Stimulated activated CD4-positive, alpha-beta T cell treated with anti-CD3 and anti-CD28 coated beads, Interleukin-4, amount 100 ng/mL, for 1 hour (primary cell): ENCODE measurements around the gene BLOC1S3.

Experiments used
- DNase-seq: peaks from one replicate; pipeline ENCODE4 v3.0.0-alpha.2; 2020

Gene BLOC1S3, protein sequence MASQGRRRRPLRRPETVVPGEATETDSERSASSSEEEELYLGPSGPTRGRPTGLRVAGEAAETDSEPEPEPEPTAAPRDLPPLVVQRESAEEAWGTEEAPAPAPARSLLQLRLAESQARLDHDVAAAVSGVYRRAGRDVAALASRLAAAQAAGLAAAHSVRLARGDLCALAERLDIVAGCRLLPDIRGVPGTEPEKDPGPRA

DNA sequence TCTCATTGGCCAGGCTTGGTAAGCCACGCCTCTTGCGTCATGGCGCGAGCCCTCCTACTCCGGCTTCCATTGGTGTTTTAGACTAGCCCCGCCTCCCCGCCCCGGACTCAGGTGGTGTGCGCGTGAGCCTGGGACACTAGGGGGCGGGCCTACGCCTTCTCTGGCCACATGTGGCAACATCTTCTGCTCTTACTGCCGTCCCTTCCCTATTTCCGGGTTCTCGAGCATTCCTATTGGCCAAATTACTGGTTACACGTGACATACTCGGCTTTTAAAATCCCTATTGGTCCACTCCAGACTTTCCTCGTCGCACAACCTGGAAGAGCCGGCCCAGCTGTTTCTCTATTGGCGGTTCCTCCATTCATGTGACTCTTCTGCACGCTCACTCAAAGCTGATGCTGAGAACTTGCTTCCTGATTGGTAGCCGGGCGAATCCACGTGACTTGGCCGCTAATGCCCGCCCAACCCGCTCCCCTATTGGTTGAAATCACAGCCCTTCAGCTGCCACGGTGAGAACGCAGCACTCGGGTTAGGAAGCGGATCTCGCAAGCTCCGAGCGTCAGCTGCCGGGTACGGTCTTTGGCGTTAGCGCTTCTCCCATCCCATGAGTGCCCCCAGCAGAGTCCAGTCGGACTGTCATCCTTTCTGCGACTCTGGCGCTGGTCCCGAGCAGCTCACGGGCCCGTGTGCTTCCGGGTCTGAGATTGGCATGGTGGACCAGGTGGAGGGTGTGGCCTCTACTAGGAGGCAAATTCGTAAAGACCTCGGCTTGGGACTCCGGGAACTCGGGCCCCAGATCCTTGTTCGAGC lies at the start of gene BLOC1S3:
Gene BLOC1S3, plus strand, starts transcription at position 523 of the 810 bp plus-strand sequence. CDS start 513 bp downstream, outside the sequence.
- DNase-seq: peak; percentile 100

DNA sequence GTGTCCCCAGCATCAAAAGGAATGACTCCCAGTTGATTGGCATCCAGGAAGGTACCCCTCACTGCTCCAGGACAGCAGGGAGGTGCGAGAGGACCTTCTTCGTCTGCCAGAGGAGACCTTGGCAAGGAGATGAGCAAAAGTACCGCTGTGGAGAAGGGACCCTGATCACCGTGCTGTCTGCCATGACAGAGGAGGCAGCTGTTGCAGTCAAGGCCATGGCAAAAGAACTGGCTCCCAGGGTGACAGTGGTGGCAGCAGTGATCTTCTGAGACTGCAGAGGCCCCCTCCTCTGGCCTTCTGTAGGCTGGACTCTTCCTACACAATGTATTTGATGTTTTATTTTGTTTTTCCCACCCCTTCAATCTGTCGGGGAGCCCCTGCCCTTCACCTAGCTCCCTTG lies 49.8 kb upstream of the BLOC1S3 start:
- DNase-seq: no peak

DNA sequence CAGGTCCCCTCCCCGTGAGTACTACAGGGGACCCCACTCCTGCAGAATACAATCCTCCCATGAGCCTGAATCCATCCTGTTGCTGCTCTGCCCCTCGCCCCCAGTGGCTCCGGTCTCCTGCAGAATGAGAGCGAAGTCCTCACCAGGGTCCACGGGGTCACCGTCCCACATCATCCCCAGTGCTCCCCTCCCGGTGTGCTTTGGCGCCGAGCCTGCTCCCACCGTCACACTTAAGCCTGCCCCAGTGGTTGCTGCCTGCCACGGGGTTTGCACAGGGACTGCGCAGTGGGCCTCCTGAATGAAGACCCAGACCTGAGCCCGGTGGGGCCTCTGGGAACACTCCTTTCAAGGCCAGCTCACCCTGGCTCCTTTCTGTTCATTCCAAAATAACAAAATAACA lies 48.3 kb upstream of the BLOC1S3 start:
- DNase-seq: no peak

DNA sequence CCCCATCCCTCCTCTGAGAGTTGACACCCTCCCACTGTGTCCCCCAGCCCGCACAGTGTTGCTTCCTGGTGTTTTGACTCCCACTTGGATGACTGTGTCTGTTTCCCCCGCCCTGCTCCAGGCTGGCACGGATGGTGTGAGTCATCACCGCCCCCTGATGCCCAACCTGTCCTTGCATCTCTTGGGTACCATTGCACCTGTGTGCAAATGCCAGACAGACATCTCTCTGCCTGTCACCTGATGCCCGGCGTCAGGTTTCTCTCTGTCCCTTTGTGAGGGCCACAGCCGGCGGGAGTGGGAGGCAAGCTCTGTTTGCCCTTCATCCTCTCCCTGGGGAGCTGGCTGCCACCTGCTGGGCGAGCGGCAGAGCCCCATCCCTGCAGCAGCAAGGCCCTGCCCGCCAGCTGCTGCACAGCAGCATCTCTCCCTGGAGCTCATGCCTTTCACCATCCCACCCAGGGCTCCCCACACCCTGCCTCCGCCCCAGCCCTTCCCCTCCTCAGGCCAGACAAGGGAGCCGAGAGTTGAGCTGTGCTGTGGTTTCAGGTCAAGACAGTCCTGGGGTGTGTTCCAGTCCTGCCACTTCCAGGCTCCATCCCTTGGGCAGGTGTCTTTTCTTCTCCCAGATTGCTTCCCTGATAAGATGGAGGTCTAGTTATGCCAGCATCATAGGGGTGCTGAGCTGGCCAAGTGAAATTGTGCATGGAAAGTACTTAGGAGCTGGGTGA lies 47.5 kb upstream of the BLOC1S3 start:
- DNase-seq: no peak

DNA sequence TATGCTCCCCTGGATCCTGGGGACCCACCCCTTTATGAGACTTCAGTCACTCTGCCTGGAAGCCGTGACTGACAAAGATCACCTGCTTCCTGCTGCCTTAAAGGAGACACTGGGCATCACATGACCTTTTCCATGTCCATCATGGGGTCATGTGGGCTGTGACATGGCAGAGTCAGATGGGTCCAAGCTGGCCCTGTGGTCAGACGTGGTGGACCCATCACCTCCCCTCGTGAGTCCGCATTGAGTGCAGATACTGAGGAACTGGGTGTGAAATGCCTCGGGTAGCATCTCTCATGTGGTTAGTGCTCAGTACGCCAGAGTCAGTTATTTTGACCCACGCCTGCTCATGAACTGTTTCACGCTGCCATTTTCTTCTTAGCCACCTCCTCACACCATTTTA lies 44.9 kb upstream of the BLOC1S3 start:
- DNase-seq: no peak

DNA sequence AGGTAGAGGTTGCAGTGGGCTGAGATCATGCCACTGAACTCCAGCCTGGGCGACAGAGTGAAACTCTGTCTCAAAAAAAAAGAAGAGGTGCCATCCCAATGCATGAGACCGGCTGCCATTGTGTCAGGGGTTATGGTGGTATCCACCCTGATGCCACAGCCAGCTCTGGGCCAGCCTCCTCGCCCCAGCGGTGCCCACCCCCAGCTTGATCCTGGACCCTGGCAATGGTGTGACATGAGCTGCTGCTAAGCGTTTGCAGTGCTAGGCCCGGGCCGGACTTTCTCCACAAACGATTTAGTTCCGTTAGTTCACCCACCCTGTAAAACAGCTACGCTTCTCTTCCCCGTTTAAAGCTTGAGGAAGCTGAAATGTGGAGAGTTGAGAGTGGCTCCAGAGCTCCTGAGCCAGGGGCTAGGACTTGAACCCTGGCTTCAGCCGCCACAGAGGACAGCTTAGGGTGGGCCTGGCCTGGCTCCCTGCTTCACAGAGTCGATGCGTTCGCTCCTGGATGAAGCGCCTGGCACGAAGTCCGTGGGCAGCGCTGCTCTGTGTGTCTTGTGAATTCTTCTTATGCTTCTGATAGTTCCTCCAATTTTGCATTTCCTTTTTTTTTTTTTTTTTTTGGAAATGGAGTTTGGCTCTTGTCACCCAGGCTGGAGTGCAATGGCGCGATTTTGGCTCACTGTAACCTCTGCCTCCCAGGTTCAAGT lies 43.3 kb upstream of the BLOC1S3 start:
- DNase-seq: no peak

DNA sequence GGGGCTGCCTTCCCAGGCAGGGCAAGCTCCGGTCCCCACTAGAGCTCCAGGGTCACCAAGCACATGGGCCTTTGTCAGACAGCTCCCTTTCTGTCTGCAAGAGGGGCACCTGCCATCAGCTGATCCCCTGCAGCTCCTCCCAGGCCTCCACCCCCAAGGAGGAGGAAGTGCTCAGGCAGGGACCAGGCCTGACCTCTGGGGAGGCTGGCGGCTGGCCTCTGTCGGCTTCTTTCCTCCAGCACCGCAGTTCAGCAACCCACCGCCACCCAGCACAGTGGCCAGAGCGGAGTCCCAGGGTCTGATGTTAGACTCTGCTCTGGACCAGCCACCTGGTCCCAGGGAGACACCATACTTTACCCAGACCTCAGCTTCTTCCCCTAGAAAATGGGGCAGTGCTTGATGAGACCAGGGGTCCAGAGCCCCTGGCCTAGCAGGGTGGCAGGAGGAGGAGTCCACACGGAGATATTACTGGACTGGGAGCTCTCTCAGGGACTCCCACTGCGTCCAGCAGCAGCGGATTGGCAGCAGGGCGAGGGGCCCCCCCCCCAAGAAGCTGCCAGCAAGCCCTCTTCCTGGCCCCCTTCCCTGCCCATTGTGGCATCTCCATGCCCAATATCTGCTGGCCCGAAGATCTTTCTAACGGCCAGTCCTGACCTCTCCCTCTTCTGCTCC lies 41.9 kb upstream of the BLOC1S3 start:
- DNase-seq: no peak

DNA sequence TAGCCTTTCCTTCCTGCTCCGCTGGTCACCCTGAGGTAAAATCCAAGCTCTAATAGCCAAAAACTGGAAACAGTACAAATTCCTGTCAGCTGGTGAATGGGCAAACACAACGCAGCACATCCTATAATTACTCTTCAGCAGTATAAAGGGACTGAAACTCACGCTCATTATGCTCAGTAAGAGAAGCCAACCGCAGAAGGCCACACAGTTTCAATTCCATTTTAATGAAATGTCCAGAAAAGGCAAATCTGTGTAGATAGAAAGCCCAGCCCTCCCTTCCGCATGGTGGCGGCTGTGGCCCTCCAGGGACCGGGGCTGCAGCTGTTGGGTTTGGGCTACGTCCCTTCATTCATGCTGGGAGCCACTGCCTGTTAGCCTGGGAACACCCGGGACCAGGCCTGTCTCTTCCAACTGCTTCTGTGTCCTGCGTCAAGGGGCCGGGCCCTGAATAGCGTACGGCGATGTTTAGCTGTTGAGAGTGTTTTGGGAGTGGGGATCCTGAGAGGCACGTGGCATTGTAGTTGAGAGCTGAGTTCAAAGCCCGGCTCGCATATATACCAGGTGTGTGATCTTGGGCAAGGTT lies 41.3 kb upstream of the BLOC1S3 start:
- DNase-seq: no peak

DNA sequence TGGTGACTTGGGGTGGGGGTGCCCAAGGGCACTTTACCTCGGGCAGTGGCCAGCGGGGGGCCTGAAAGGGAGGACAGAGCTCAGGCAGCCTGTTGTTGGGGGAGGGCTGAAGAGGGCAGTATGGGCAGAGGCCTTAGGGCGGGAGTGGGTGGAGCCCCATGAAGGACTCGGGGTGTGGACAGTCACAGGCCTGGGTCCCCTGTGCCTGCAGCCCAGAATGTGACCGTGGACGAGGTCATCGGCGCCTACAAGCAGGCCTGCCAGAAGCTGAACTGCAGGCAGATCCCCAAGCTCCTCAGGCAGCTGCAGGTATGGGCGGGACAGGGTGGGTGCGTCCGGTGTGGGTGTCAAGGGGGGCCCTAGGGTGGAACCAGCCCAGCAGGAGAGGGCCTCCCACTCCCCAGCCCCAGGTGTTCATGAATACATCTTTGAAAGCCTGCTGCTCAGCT lies 40.3 kb upstream of the BLOC1S3 start:
- no peak for DNase-seq

DNA sequence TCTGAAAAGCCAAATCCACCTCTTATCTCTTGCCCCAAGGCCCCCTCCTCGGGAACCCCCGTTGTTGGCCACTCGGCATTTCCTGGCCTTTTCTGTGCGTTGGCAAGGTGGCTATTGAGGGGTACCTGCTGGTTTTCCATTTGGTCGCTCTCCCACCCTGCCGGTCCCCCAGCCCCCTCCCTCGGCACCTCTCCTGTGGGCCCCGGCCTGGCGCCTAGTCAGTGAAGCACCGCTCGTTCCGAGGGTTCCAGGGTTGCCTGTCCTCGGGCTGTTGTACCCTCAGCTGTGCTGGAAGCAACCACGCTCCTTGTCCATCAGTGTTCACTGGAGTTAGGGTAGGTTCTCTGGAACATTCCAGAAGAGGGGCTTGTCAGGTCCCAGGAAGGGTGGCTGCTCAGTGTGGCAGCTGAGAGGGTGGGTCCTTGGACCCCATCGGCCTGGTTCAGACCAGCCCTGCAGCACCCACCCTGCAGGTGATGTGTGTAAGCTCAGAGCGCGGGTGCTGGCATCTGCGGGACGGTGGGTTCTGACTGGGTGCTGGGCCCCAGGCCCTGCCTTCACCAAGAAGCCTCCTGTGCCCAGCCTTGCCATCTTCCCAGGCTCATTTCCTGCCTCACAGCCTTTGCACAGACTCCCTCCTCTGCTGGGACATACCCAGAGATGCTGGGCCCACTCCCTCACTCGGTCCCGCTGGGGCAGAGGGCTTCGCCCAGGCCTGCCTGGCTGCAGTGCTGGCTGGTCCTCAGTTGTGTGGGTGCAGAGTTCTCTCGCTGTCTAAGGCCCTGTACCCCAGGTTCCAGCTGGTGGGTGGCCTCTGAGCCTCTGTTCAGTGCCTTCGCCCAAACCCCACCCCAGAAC lies 39.1 kb upstream of the BLOC1S3 start:
- DNase-seq: no peak

DNA sequence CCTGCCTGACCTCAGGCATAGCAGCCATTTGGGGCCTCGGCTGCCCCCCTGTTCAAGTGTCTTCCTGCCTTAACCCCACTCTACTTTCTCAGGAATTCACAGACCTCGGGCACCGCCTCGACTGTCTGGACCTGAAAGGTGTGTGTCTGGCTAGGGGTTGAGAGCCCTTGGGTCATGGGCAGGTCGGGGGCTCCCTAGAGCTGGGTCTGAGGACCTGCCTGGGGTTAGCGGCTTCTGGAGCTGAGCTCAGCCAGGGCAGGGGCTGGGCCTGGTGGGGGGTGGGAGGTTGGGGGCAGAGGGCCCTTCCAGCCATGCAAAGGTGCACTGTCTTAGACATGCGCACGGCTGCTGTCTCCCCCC lies 38.5 kb upstream of the BLOC1S3 start:
- no peak for DNase-seq

DNA sequence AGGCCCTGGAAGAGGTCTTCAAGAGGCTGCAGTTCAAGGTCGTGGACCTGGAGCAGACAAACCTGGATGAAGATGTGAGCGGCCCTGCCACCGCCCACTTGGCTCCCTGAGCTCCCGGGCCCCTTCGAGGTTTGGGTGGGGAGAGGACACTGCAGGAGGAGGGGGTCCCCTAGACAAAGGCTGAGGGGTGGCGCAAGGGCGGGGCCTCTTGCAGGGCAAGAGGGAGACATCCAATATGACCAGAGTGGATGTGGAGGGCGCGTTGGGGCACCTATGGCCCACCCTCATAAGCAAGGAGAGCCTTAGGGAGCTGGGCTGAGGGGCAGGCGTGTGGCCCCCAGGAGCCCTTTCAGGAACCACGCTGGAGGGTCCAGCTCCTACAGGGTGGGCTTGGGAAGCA lies 38.1 kb upstream of the BLOC1S3 start:
- no peak for DNase-seq

DNA sequence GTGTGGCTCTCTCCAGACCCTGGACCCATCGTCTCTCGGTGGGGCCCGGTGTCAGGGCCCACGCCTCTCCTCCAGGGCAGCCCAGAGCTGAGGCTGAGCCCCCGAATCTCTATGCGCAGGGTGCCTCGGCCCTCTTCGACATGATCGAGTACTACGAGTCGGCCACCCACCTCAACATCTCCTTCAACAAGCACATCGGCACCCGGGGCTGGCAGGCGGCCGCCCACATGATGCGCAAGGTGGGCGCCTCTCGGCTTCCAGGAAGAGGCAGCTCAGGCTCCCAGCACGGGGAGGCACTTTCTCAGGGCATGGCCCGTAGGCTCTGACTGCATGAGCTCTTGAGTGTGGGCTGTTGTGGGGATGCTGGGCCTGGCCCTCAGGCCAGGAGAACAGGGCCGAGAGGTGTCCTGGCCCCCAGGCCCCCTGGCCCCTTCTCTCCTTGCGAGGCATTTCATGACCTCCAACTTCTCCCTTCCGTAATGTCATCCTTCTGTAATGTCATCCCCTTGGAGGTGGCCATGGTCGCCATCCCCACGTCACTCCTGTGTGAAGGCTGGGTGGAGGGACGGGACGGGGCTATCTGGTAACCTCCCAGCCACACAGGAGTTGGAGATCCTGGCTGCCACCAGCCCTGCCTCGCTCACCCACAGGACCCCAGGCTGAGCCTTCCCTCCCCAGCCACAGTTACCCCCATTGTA lies 37.2 kb upstream of the BLOC1S3 start:
- DNase-seq: no peak

DNA sequence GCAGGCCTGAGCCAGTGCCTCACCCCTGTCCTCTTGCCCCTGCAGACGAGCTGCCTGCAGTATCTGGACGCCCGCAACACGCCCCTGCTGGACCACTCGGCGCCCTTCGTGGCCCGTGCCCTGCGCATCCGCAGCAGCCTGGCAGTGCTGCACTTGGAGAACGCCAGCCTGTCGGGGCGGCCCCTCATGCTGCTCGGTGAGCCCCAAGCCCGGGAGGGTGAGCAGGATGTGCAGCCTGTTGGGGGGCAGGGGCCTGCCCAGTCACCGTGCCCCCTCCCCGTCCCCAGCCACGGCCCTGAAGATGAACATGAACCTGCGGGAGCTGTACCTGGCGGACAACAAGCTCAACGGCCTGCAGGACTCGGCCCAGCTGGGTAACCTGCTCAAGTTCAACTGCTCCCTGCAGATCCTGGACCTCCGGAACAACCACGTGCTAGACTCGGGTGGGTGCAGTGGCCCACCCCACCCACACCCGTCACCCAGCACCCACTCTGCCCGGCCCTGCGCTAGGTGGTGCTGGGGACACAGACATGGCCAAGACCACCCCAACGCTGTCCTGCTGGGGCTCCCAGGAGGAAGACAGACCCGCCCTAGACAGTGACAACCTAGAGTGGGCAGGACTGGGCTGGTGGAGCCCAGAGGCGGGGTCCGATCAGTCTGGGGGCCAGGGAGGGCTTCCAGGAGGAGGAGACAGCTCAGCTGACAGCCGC lies 36.4 kb upstream of the BLOC1S3 start:
- DNase-seq: no peak

DNA sequence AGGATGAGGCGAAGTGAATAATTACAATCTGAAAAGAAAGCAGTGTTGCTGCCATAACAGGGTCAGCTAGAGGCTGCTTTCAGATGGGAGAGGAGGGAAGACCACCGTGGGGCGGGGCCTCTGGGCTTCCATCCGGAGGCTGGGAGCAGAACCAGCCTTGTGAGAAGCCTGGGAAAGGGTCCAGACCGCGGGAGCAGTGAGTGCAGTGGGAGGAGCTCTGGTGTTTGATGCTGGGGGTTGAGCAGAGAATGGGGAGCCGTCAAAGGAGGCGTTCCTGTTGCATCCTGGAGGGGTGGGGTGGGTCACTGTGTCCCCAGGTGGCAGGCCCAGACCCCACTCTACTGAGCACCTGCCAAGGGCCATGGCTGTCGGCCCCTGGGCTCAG lies 35.9 kb upstream of the BLOC1S3 start:
- DNase-seq: no peak

DNA sequence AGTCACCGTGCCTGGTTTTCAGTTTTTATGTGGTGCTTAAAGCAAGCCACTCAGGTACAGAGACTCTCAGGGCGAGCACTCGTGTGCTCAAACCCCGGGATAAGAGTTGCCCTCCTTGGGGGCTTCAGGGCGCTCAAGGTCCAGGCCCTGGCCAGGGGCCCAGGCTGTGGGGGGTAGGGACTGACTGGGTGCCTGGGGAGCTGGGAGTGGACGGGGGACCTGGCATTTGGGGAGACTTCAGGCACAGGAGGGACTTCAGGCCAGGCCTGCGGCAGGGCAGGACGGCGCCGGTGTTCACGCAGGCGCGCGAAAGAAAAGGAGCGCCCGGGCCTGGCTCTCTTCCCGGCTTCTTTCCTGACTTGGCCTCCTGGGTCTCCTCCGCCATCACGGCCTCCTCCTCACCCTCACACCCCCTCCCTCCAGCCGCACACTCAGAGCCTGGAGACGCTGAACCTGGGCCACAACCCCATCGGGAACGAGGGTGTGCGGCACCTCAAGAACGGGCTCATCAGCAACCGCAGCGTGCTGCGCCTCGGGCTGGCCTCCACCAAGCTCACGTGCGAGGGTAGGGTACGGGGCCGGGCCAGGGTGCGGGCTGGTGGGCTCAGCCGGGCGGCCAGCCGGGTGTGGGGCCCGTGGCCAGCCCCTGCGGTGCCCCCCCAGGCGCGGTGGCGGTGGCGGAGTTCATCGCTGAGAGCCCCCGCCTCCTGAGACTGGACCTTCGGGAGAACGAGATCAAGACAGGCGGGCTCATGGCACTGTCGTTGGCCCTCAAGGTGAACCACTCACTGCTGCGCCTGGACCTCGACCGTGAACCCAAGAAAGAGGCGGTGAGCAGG lies 33.9 kb upstream of the BLOC1S3 start:
- no peak for DNase-seq

DNA sequence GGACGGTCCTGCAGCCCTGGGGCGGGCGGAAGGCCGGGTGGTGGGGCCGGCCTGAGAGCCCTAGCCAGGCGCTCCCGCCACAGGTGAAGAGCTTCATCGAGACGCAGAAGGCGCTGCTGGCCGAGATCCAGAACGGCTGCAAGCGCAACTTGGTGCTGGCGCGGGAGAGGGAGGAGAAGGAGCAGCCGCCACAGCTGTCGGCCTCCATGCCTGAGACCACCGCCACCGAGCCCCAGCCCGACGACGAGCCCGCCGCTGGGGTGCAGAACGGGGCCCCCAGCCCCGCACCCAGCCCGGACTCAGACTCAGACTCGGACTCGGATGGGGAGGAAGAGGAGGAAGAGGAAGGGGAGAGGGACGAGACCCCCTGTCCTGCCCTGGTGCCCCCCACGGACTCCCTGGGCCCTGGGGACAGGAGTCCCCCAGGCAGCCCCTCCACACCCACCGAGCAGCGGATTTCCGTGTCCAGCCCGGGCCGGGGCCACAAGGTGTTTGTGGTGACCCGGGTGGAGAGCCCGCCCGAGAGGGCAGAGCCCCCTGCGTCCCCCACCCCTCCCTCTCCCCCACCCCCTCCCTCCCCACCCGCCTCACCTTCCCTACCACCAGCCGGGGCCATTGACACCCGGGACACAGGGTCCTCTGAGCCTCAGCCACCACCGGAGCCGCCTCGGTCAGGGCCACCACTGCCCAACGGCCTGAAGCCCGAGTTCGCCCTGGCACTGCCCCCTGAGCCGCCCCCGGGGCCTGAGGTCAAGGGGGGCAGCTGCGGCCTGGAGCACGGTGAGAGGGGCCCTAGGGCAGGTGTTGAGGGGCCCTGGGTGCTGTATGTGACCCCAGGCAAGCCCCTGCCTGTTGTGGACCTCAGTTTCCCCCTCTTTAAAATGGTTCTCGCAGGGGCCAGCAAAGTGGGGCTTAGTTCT lies 33.1 kb upstream of the BLOC1S3 start:
- DNase-seq: no peak

DNA sequence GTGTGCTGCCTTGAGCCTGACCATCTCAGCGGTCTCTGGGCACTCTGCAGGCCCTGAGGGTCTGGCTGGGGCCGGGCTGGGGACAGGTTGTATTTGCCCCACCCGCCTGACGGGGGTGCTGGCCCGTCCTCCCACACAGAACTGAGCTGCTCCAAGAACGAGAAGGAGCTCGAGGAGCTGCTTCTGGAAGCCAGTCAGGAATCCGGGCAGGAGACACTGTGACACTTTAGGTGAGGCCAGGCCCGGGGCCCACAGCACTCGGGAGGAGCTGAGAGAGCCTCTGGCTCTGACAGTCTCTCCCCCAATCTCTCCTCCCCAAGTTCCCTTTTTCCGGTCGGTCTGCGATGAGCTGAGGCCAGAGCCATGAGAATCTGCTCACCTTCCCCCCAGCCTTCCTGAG lies 32.3 kb upstream of the BLOC1S3 start:
- DNase-seq: no peak
